Ovary (tissue), 9 donors: ENCODE results near the gene RGS19. TPM values are rescaled to one million over a fixed set of nuclear protein-coding genes. Genes with fewer than 3 reads are reported as not detected.

Experiments
- DNase-seq, 5 donors: peaks; one replicate each; pipeline ENCODE4 v3.0.0-alpha.2; 2019 to 2020
- H3K27ac ChIP-seq, 2 donors: fragments of 200-600 bp; one replicate each; pipeline versions ENCODE4 v1.5.1 to v1.8.0; 2019 to 2022
- H3K27me3 ChIP-seq: fragments of 200-600 bp; one replicate; pipeline ENCODE4 v1.8.0; 2022
- H3K36me3 ChIP-seq: fragments of 200-600 bp; sonication (generic); one replicate; pipeline ENCODE4 v1.5.1; 2019
- H3K4me1 ChIP-seq: one replicate; pipeline ENCODE4 v1.8.1; 2013; ENCODE audit warnings: mild to moderate bottlenecking, moderate library complexity; ENCODE audit not compliant: insufficient read depth
- H3K4me3 ChIP-seq: fragments of 200-600 bp; sonication (generic); one replicate; pipeline ENCODE4 v1.5.1; 2017
- H3K9me3 ChIP-seq, 2 donors: fragments of 200-600 bp in 1 of 2; sonication (generic) in 1 of 2; one replicate each; pipeline versions ENCODE4 v1.5.1 to v1.8.1; 2013 to 2019; ENCODE audit warnings: mild to moderate bottlenecking in 1 of 2, moderate library complexity in 1 of 2
- EP300 ChIP-seq: sonication (generic); formaldehyde crosslinking; IDR thresholded peaks from one replicate; pipeline ENCODE4 v1.6.1; 2017; ENCODE audit warnings: antibody characterized with exemption
- POLR2A ChIP-seq: fragments of 450-650 bp; IDR thresholded peaks from one replicate; pipeline ENCODE4 v1.6.1; 2017; ENCODE audit warnings: antibody characterized with exemption, mild to moderate bottlenecking, moderate library complexity
- WGBS, 3 donors: extraction: QIAGEN DNeasy Blood & Tissue Kit in 1 of 3; methylation state at CpG; one replicate each; pipeline versions ENCODE4 v1.1.5 to v1.1.7; 2013 to 2017; 5-methylcytosine and 5-hydroxymethylcytosine counted together
- intact Hi-C, 4 donors: fragments of 100-400 bp; cut with DNase I; formaldehyde crosslinking; loops; one replicate each; pipeline versions ENCODE4 v1.11.0 to v1.15.1; 2022 to 2023
- polyA plus RNA-seq, 2 donors: library from polyadenylated mRNA; stranded (reverse); fragments of 200-250 nt in 1 of 2; fragments of 350-450 nt in 1 of 2; fragmentation: Illumina TruSeq in 1 of 2; extraction: RNeasy Lipid Tissue Mini Kit (QIAGEN cat#74804) in 1 of 2; gene quantifications; one replicate each; pipeline ENCODE4 v1.2.3, GENCODE V29; 2013 to 2014
- total RNA-seq, 7 donors: library from RNA; depleted of rRNA in 2 of 7; stranded (reverse); fragments of >200 nt in 2 of 7; fragmentation: NEBNext Ultra II Directional in 3 of 7; extraction: Animal tissue kit (Norgen Biotek cat#: 25700) in 3 of 7; gene quantifications; one replicate each; pipeline versions ENCODE4 v1.1.0 to v1.2.4, GENCODE V29; 2016 to 2023
- TF ChIP-seq, protein P1 (sequence below), 3 donors: fragments of 450-650 bp in 2 of 3; fragments of 200-600 bp in 1 of 3; IDR thresholded peaks; one replicate each; pipeline versions ENCODE4 v1.5.1 to v1.8.0; 2016 to 2022; ENCODE audit warnings: antibody characterized with exemption in 3 of 3, mild to moderate bottlenecking in 1 of 3
- donor health status: DM: no; HTN: no; CAD: no; lungs with moderate emphysema.
- donor health status: DM: no; HTN: no; CAD: no.
- donor health status: Bipolar disorder and iron deficiency.
- donor health status: DM: yes; HTN: yes; CAD: no.
- donor health status: DM: no; HTN: no; CAD: no.
- donor health status: DM: yes; HTN: yes; CAD: no.

RGS19 gene
- total and polyA plus RNA-seq, 9 donors: 2.1 to 7.6 (median 4.5) TPM

- no peaks in the 10 kb centered on the region for H3K36me3 ChIP-seq
- H3K4me3 ChIP-seq: no peak overlapping the region
- no peaks in the 10 kb centered on the region for H3K9me3 ChIP-seq
- no peaks in the 10 kb centered on the region for H3K27me3 ChIP-seq
- 85 to 90% (median 87%) methylated on average over 38 to 39 of the region's 39 CpGs for WGBS, 3 donors
- no peaks in the 10 kb centered on the region for H3K4me1 ChIP-seq
- intact Hi-C loops: no loop called here
- no peak overlapping the region for H3K27ac ChIP-seq
- DNase-seq: peak in 1 of 5 donors; percentile 29
- TF ChIP-seq POLR2A: no peak
- TF ChIP-seq EP300: no peak
- TF ChIP-seq, protein P1, sequence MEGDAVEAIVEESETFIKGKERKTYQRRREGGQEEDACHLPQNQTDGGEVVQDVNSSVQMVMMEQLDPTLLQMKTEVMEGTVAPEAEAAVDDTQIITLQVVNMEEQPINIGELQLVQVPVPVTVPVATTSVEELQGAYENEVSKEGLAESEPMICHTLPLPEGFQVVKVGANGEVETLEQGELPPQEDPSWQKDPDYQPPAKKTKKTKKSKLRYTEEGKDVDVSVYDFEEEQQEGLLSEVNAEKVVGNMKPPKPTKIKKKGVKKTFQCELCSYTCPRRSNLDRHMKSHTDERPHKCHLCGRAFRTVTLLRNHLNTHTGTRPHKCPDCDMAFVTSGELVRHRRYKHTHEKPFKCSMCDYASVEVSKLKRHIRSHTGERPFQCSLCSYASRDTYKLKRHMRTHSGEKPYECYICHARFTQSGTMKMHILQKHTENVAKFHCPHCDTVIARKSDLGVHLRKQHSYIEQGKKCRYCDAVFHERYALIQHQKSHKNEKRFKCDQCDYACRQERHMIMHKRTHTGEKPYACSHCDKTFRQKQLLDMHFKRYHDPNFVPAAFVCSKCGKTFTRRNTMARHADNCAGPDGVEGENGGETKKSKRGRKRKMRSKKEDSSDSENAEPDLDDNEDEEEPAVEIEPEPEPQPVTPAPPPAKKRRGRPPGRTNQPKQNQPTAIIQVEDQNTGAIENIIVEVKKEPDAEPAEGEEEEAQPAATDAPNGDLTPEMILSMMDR (IDR thresholded peaks at IDR 0.05): no peak
These were observed 26.6 kb upstream of the RGS19 start for GRCh38 chr20:64105846-64106434.

- DNase-seq: peak in 1 of 5 donors; percentile 21
- no peaks in the 10 kb centered on the region for H3K9me3 ChIP-seq
- no peaks in the 10 kb centered on the region for H3K36me3 ChIP-seq
- intact Hi-C loops: no loop called here
- H3K27ac ChIP-seq: no peak overlapping the region
- no peaks in the 10 kb centered on the region for H3K27me3 ChIP-seq
- 64 to 85% (median 82%) methylated on average over 17 to 25 of the region's 25 CpGs for WGBS, 3 donors
- H3K4me3 ChIP-seq: no peak overlapping the region
- no peaks in the 10 kb centered on the region for H3K4me1 ChIP-seq
- TF ChIP-seq EP300 (no peak), POLR2A (no peak)
- TF ChIP-seq, protein P1 (IDR thresholded peaks at IDR 0.05): no peak
These were observed 25.5 kb upstream of the RGS19 start for GRCh38 chr20:64104667-64105451.

DNA sequence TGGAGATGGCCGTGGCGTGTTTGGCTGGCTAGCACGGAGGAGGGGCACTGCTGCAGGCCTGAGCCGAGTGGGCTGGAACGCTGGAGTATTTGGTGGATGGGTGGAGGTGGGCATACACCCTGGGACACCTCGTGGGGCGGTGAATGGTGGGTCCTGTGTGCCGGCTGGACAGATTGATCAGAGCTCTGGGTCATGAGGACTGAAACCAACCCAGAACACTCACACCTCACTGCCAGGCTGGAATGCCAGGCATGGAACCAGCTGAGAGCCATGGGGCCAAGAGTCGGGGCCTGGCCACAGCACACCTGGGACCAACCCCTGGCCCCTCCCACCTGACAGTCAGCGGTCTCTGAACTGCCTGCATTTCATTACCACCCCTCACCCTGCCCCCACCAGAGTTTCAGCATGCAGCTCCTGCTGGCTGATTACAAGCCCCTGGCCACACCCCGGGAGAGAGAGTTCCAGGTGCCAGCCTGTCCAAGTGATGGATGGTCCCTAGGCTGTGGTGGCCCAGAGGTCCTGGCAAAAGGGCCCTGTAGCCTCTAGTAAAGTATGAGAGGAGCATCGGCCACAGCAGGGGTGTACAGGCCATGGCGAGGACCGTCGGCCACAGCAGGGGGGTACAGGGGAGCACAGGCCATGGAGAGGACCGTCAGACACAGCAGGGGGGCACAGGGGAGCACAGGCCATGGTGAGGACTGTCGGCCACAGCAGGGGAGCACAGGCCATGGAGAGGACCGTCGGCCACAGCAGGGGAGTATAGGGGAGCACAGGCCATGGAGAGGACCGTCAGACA lies 24.8 kb upstream of the RGS19 start:
- no peaks in the 10 kb centered on the region for H3K27me3 ChIP-seq

More for the DNA sequence above, 24.8 kb upstream of the RGS19 start:
- H3K36me3 ChIP-seq: no peaks in the 10 kb centered on the region
- H3K4me1 ChIP-seq: no peaks in the 10 kb centered on the region
- H3K4me3 ChIP-seq: no peak overlapping the region
- 46 to 53% (median 52%) methylated on average over 14 to 20 of the region's 20 CpGs for WGBS, 3 donors
- no peaks in the 10 kb centered on the region for H3K9me3 ChIP-seq
- peak in 1 of 5 donors; percentile 24 for DNase-seq
- H3K27ac ChIP-seq: no peak overlapping the region
- TF ChIP-seq, protein P1 (IDR thresholded peaks at IDR 0.05): no peak
- TF ChIP-seq POLR2A (no peak), EP300 (no peak)
- intact Hi-C loops: no loop called here
